Upper lobe of right lung (tissue), 1 donor: ENCODE measurements around the gene CYP39A1. TPM values are rescaled to one million over a fixed set of nuclear protein-coding genes. Genes with fewer than 3 reads are reported as not detected.

Experiments
- ATAC-seq: fragments of 200-7000 bp; cut with Tn5 transposase; one replicate; pipeline ENCODE4 v1.9.1; 2020; ENCODE audit warnings: mild to moderate bottlenecking, moderate library complexity
- DNase-seq: peaks from one replicate; pipeline ENCODE4 v3.0.0-alpha.2; 2020
- H3K27ac ChIP-seq: fragments of 200-600 bp; one replicate; pipeline ENCODE4 v1.8.0; 2022
- H3K27me3 ChIP-seq: fragments of 200-600 bp; one replicate; pipeline ENCODE4 v1.8.0; 2022; ENCODE audit warnings: mild to moderate bottlenecking
- H3K36me3 ChIP-seq: fragments of 200-600 bp; one replicate; pipeline ENCODE4 v1.8.0; 2022
- H3K4me1 ChIP-seq: fragments of 200-600 bp; one replicate; pipeline ENCODE4 v1.8.0; 2022
- H3K4me3 ChIP-seq: fragments of 200-600 bp; one replicate; pipeline ENCODE4 v1.8.0; 2022; ENCODE audit warnings: mild to moderate bottlenecking
- H3K9me3 ChIP-seq: fragments of 200-600 bp; one replicate; pipeline ENCODE4 v1.8.0; 2022
- CTCF ChIP-seq: fragments of 200-600 bp; IDR thresholded peaks from one replicate; pipeline ENCODE4 v1.8.0; 2022; ENCODE audit warnings: antibody characterized with exemption
- intact Hi-C: fragments of 100-400 bp; cut with DNase I; formaldehyde crosslinking; loops from one replicate; pipeline ENCODE4 v1.11.0; 2022
- total RNA-seq: library from RNA; stranded (reverse); fragmentation: NEBNext Ultra II Directional; extraction: Animal tissue kit (Norgen Biotek cat#: 25700); gene quantifications from one replicate; pipeline ENCODE4 v1.2.1, GENCODE V29; 2021
- donor health status: DM: no; HTN: yes; CAD: no; lungs with severe emphysema.

CYP39A1 gene
- total RNA-seq, 1 donor from 2014 or later, result 7.8 TPM

DNA sequence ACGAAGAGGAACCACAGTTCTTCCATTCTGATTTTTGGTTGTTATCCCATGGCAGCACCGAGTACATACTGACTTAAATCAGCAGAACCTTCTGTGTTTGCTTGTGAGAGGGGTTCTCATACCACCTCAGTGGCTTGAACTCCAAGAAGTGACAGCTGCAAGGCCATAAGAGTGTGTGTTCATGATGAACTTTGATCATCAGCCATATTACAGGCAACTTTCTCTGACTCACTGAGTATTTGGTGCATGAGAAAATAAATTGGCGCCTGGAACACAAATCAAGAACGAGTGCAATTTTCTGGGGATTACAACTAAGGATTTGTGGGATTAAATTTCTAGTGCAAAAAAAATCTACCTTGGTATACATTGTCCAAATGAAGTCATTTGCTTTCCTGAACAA, 68.9 kb downstream of the CYP39A1 start:
- Histone ChIP-seq H3K27ac (no peak overlapping the region), H3K9me3 (no peaks in the 10 kb centered on the region), H3K36me3 (no peaks in the 10 kb centered on the region), H3K4me3 (no peak overlapping the region), H3K27me3 (no peaks in the 10 kb centered on the region), H3K4me1 (no peaks in the 10 kb centered on the region)
- DNase-seq (no peak), ATAC-seq (no peak)
- TF ChIP-seq CTCF, result no peak
- intact Hi-C loops, result no loop called here

DNA sequence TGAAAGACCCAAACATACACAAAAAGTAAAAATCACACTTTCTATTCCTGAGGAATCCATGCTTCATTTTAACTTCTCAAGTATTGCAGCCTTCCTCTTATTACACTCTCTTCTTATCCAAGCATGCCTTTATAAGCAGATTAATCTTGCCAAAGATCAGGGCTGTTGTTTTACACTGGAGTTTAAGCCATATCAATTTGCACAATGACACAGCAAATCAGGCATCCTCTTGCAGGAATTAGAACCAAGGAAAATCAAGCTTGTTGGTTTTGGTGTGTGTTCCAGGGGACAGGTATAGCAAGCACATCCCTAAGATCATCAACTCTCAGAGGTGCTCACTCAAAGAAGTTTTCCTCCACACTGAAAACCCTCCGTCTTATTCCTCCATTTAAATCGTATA, 69.5 kb downstream of the CYP39A1 start:
- no peak overlapping the region for H3K27ac ChIP-seq
- intact Hi-C loops, result no loop called here

DNA sequence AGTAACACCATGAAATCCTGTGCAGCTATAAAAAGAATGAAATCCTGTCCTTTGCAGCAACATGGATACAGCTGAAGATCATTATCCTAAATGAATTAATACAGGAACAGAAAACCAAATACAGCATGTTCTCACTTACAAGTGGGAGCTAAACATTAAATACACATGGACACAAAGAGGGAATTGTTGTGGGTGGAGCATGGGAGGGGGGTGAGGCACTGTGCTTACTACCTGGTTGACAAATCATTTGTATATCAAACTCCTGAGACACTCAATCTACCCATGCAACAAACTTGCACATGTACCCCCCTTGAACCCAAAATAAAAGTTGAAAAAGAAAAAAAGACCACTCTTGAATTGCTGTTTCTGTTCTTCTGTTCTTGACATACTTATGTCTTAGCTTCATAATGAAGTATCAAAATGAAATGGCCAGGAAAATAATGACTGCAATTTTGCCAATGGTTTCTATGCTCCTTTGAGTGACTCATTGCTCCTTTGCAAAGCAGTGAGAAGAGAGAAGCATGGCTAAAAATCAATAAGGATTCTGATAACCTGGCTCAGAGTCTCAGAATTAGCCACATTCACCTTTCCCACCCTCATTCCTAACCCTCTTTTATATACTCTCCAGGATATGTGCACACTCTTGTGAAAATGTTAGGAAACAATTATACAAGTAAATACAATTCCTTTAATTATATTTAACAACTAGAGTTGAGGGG, 71.0 kb downstream of the CYP39A1 start:
- Histone ChIP-seq H3K36me3 (no peaks in the 10 kb centered on the region), H3K27me3 (no peaks in the 10 kb centered on the region), H3K4me3 (no peak overlapping the region), H3K4me1 (no peaks in the 10 kb centered on the region), H3K9me3 (no peaks in the 10 kb centered on the region), H3K27ac (no peak overlapping the region)
- ATAC-seq, result no peak
- intact Hi-C loops, result no loop called here
- no peak for TF ChIP-seq CTCF
- DNase-seq, result no peak

More for the DNA sequence above, 69.5 kb downstream of the CYP39A1 start:
- Histone ChIP-seq H3K4me1 (no peaks in the 10 kb centered on the region), H3K27me3 (no peaks in the 10 kb centered on the region), H3K4me3 (no peak overlapping the region), H3K9me3 (no peaks in the 10 kb centered on the region), H3K36me3 (no peaks in the 10 kb centered on the region)
- no peak for TF ChIP-seq CTCF
- ATAC-seq (no peak), DNase-seq (no peak)

- intact Hi-C loops, result no loop called here
- Histone ChIP-seq H3K4me3 (no peak overlapping the region), H3K4me1 (no peaks in the 10 kb centered on the region), H3K36me3 (no peaks in the 10 kb centered on the region), H3K27ac (no peak overlapping the region), H3K9me3 (no peaks in the 10 kb centered on the region), H3K27me3 (no peaks in the 10 kb centered on the region)
- no peak for TF ChIP-seq CTCF
- ATAC-seq, result no peak
- no peak for DNase-seq
These were observed 77.1 kb downstream of the CYP39A1 start for GRCh38 chr6:46575530-46575929.

GRCh38 chr6:46573140-46573539, 79.5 kb downstream of the CYP39A1 start:
- DNase-seq (no peak), ATAC-seq (no peak)
- Histone ChIP-seq H3K4me1 (no peaks in the 10 kb centered on the region), H3K4me3 (no peak overlapping the region), H3K27ac (no peak overlapping the region), H3K27me3 (no peaks in the 10 kb centered on the region), H3K36me3 (no peaks in the 10 kb centered on the region), H3K9me3 (no peaks in the 10 kb centered on the region)
- no peak for TF ChIP-seq CTCF
- intact Hi-C loops, result no loop called here

- Histone ChIP-seq H3K4me1 (no peaks in the 10 kb centered on the region), H3K27me3 (no peaks in the 10 kb centered on the region), H3K9me3 (no peaks in the 10 kb centered on the region), H3K4me3 (no peak overlapping the region), H3K27ac (no peak overlapping the region), H3K36me3 (no peaks in the 10 kb centered on the region)
- ATAC-seq (no peak), DNase-seq (no peak)
- TF ChIP-seq CTCF, result no peak
- intact Hi-C loops, result no loop called here
These were observed 87.1 kb downstream of the CYP39A1 start for GRCh38 chr6:46565531-46565930.
